LHCN-M2 (cell line): ENCODE results near the gene CENPO. TPM values are rescaled to one million over a fixed set of nuclear protein-coding genes. Genes with fewer than 3 reads are reported as not detected.

Experiments used
- DNase-seq: peaks from one replicate; pipeline ENCODE4 v3.0.0-alpha.2; 2012; ENCODE audit warnings: low read depth
- polyA plus RNA-seq: library from polyadenylated mRNA; unstranded; fragments of >200 nt; gene quantifications from one replicate; pipeline ENCODE4 v1.2.1, GENCODE V29; 2012; ENCODE audit warnings: missing spikeins
- total RNA-seq: library from RNA; depleted of rRNA; stranded (reverse); fragments of >200 nt; gene quantifications from 2 replicates; pipeline ENCODE4 v1.2.3, GENCODE V29; 2014; rRNA removed

The CENPO gene
- 40.6 and 56.1 TPM in 2 replicates for total RNA-seq
- polyA plus RNA-seq: 22.0 TPM

GRCh38 chr2:24792874-24793760 lies at the start of gene CENPO, which contains the start of gene PTRHD1:
TSS of gene CENPO (plus strand) at chr2:24793425. CDS start at chr2:24793920, 495 bp downstream.
TSS of gene PTRHD1 (minus strand) at chr2:24793391. CDS start at chr2:24793377, 14 bp downstream.
- peak; percentile 96 for DNase-seq

- DNase-seq: no peak
These were observed 49.3 kb upstream of the CENPO start for GRCh38 chr2:24743924-24744323.

DNA sequence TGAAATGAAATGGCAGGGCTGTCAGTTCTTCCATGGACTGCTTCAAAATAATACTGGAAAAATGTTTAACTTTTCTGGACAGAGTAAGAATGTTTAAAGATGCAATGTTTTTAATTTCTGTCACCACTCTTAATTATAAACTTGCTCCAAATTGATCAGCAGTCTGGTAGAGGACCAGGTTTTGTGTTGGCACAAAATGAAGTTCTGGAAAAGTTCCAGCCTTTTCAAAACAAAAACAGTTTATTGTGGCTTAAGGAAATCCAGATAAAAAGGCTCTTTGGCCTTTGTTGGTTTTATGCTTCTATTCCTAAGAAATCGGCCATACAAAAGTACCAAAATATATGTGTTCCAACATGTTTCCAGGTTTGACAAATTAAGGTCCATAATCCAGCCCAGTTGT lies 48.9 kb upstream of the CENPO start:
- no peak for DNase-seq

GRCh38 chr2:24745825-24746224 lies 47.4 kb upstream of the CENPO start:
- DNase-seq: no peak

GRCh38 chr2:24747299-24747698 lies 45.9 kb upstream of the CENPO start:
- DNase-seq: no peak

DNA sequence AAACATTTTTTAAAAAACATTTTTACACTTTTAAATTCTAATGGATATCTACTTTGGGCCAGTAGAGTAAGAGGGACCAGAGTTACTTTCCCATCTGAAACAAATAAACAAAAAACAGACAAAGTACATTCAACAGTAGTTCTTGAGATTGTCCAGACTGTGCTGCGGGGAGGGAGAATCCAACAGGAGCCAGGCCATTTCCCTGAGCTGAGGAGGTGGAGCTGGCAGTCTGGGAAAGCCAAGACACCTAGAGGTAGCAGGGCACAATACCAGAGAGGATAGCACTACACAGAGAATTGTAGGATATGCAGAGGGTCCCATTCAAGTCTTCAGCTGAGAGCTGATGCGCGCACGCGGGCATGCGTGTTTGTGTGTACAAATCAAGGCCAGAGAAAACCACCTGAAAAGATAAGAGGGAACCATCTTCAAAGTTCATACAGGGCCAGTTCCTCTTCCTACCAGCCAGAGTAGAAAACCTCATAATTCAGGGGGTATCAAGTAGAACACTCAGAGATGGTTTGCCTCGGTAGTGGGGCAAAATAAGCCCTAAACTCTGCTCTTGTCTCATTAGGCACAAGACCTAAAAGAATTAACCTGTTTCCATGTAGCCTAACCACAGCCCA lies 44.0 kb upstream of the CENPO start:
- no peak for DNase-seq

DNA sequence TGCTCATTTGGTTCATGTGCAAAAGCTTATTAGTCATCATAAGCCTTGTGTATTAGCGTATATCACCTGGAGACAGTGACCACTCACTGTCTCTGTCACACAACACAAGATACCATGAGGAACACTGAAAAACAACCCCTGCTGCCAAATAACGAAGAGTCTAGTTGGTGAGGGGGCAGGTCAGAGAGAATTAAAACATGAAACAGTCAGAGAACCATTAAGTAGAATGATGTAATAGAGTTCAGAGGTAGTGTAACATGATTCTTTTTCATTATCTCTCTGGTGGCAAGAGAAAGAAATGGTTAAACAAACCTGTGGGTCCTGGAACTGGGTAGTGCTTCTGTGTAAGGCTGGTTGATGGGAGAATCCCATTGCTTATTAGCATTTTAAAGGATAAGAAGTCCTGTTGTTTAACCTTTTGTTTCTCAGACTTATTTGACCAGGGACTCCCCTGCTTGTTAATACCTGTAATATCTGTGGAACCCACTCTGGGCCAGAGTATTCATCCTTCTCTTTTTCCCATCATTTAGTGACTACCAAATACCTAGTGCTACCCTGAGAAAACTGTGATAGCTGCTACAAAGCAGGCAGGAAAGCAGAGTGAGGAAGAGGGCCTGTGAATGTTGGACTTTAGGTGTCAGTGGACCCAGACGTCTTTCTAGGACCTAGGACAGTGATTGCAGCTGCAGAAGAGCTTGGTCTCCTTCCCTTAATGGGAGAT lies 38.1 kb upstream of the CENPO start:
- peak; percentile 13 for DNase-seq

DNA sequence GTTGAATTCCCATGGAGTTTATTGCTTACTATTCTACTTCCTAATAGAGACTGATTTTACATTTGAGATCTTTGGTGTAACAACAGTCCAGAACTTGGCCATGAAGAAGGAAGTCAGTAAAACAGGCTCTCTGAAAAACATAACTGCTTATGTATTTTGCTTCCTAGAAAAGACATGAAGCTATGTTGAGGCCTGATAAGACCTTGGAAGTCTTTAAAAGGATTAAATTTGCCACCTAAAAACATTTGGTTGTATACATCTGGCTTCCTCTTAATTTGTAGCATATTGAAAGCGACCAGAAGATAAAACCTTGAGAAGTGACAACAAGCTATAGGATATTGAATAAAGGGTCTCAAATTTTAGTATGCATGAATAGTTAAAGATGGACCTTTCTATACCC lies 36.4 kb upstream of the CENPO start:
- DNase-seq: no peak

- no peak for DNase-seq
These were observed 31.4 kb upstream of the CENPO start for GRCh38 chr2:24761866-24762265.

- no peak for DNase-seq
These were observed 30.7 kb upstream of the CENPO start for GRCh38 chr2:24762518-24762917.

GRCh38 chr2:24763843-24764242 lies 29.4 kb upstream of the CENPO start:
- no peak for DNase-seq

DNA sequence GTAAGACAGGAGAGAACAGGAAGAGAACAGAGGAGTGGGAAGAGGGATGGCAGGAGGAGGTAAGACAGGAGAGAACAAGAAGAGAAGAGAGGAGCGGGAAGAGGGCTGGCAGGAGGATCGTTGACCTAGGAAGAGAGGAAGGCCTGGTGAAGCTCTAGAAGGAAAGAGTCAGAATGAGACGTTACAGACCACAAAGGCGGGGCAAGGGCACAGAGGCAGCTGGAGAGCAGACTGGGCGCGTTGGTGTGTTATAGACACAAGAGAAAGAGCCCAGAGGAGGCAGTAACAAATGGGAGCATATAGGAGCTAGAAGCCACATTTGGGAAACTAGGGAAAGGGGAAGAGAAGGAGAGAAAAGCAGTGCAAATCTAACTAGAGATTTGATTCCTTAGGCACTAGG lies 26.6 kb upstream of the CENPO start:
- no peak for DNase-seq

GRCh38 chr2:24768013-24768412 lies 25.2 kb upstream of the CENPO start:
- DNase-seq: no peak

DNA sequence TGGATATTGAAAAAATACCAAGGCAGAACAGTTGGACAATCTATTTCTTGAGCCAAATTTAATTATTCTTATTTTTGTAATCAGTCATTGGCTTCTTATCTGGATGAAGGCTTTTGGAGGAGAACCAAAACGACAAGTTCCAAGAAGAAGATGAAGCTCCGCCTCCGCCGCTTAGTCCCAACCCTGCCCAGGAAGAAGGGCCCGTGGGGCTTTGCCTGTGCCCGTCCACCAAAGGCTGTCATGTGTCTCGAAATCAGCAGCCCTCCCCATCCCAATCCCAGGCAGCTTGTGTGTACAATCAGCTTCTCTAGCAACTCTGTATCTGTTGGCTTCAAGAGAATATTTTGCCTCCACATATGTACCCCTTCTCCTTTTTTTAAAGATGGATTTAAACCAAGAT lies 24.6 kb upstream of the CENPO start:
- DNase-seq: no peak

DNA sequence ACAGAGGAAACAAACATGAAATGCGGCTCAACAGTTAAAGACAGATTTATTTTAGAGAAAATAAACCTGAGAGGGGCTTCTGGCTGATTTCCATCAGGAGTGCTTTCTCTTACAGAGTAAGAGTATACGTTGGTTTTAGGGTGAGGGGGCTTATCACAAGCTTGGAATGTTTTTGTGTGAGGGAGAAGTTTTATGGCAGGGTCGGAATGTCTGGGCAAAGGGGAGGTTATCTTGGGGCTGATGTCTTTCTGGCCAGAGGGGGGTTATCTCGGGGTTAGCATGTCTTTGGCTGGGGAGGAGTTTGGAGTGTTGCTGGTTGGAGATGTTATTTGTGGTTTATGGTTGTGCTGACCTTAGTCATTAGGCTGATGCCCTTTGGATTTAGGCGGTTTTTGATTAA lies 22.2 kb upstream of the CENPO start:
- no peak for DNase-seq

GRCh38 chr2:24771764-24772586 lies 21.2 kb upstream of the CENPO start:
- no peak for DNase-seq

DNA sequence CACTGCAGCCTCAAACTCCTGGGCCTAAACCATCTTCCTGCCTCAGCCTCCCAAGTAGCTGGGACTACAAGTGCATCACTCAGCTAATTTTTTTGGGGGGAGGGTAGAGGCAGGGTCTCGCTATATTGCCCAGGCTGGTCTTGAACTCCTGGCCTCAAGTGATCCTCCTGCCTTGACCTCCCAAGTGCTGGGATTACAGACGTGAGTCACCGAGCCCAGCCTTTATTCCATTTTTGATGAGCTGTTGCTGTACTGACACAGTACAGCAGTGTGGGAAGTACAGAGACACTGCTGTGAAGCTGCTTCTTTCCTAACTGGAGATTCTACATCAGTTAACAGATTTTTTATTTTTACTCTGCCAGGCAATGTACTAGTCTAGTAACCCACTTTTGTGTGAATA lies 18.9 kb upstream of the CENPO start:
- no peak for DNase-seq

DNA sequence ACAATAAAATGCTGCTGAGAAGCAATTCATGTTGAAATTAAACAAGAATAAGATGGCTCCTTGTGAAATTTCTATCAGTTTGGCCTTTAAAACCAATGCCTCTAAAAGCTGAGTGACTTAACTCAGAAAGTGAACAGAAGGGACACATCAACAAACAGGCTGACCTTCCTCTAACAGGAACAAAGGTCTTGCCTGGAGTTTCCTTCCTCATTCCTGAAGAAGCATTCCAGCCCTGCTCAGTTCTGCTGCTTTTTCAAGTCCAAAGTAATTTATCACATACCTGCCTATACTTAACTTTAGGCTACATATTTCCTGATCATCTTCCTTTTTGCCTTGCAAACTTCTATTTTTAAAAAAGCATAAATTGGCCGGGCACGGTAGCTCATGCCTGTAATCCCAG lies 14.1 kb upstream of the CENPO start:
- DNase-seq: no peak

- no peak for DNase-seq
These were observed 9.6 kb upstream of the CENPO start for GRCh38 chr2:24783641-24784040.

- DNase-seq: no peak
These were observed 7.4 kb upstream of the CENPO start for GRCh38 chr2:24785671-24786321.

DNA sequence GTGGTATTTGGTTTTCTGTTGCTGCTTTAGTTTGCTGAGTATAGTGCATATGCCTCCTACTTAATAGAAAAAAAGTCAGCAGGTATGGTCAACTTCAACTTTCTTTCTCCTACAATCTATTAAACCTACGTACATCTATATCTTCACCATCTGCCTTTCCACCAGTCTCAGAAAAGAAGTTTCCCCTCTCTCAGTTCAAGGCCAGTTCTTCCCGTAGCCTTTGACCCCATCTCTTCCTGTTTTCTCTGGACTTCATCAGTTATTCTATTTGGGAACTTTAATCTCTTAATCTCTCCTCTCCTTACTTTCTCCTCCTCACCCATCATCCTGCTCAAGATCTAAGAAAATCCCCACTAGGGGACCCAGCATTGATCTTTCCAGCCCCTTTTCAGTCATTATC lies 5.7 kb upstream of the CENPO start:
- no peak for DNase-seq
